Activated naive CD4-positive, alpha-beta T cell treated with anti-CD3 and anti-CD28 coated beads for 36 hours (primary cell): ENCODE data around the gene EXT2. TPM values are rescaled to one million over a fixed set of nuclear protein-coding genes. Genes with fewer than 3 reads are reported as not detected.

Source experiments
- CTCF ChIA-PET: fragments of 350-600 bp; sonication (Branson Sonifier 250); formaldehyde crosslinking; loops from one replicate; lab custom pipeline; 2021; ENCODE audit warnings: antibody characterized with exemption; lab: Charles Lee
- DNase-seq: peaks from one replicate; pipeline ENCODE4 v3.0.0-alpha.2; 2020
- H3K27ac Mint-ChIP-seq: one replicate; pipeline ENCODE4 v1.8.0; 2021; ENCODE audit warnings: mild to moderate bottlenecking, mixed read lengths
- H3K27me3 Mint-ChIP-seq: one replicate; pipeline ENCODE4 v1.8.0; 2021; ENCODE audit warnings: low read depth, mixed read lengths
- H3K36me3 Mint-ChIP-seq: one replicate; pipeline ENCODE4 v1.8.0; 2021; ENCODE audit warnings: low read depth, mixed read lengths
- H3K4me1 Mint-ChIP-seq: one replicate; pipeline ENCODE4 v1.8.0; 2021; ENCODE audit warnings: low read depth, mixed read lengths
- H3K4me3 Mint-ChIP-seq: one replicate; pipeline ENCODE4 v1.8.0; 2021; ENCODE audit warnings: mild to moderate bottlenecking, moderate library complexity, mixed read lengths
- H3K9me3 Mint-ChIP-seq: one replicate; pipeline ENCODE4 v1.8.0; 2021; ENCODE audit warnings: mixed read lengths
- intact Hi-C: fragments of 100-400 bp; cut with micrococcal nuclease; formaldehyde crosslinking; loops from one replicate; pipeline ENCODE4 v1.15.1; 2023
- total RNA-seq, 2 experiments: library from RNA; stranded (reverse); gene quantifications; one replicate each; pipeline ENCODE4 v1.2.3, GENCODE V29; 2021

Gene EXT2
- total RNA-seq, 2 experiments from 2014 or later = 23.8 to 26.2 TPM

DNA sequence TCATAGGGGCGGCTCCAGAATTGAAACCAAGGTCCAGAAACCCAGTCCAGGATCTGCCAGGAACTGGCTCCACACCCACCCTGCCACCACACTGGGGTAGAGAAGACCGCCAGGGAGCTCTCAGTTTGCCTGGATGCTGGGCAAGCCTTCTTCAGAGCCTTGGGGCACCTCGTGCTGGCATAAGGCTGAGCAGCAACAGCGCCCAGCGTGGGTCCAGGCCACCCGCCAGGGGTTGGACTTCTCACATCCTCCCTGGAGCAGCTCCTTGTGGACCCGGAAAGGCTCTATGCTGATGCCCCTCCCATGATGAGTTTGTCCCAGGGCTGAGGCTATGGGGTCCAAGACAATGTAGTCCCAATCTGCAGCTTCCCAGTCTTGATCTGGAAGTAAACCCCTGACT is 184.8 kb downstream of the EXT2 start:
- no peaks in the 10 kb centered on the region for H3K36me3 Mint-ChIP-seq
- CTCF ChIA-PET = interaction anchor here (0.6 kb wide), 1 partner anchor 180 kb away, joined by 10 read pairs; no protein-coding TSS in a partner anchor
- H3K27me3 Mint-ChIP-seq = no peaks in the 10 kb centered on the region
- H3K4me1 Mint-ChIP-seq = no peaks in the 10 kb centered on the region
- intact Hi-C loops = no loop called here
- H3K4me3 Mint-ChIP-seq = no peak overlapping the region
- H3K9me3 Mint-ChIP-seq = no peaks in the 10 kb centered on the region
- H3K27ac Mint-ChIP-seq = no peak overlapping the region
- no peak for DNase-seq

GRCh38 chr11:44281151-44281550 is 185.7 kb downstream of the EXT2 start:
- Mint-ChIP-seq H3K27ac (no peak overlapping the region), H3K9me3 (no peaks in the 10 kb centered on the region), H3K36me3 (no peaks in the 10 kb centered on the region), H3K27me3 (no peaks in the 10 kb centered on the region), H3K4me3 (no peak overlapping the region), H3K4me1 (no peaks in the 10 kb centered on the region)
- CTCF ChIA-PET = no interaction called here
- intact Hi-C loops = no loop called here
- DNase-seq = no peak

GRCh38 chr11:44282620-44283019 is 187.1 kb downstream of the EXT2 start:
- intact Hi-C loops = no loop called here
- Mint-ChIP-seq H3K27ac (no peak overlapping the region), H3K9me3 (no peaks in the 10 kb centered on the region), H3K4me1 (no peaks in the 10 kb centered on the region), H3K36me3 (no peaks in the 10 kb centered on the region), H3K27me3 (no peaks in the 10 kb centered on the region), H3K4me3 (no peak overlapping the region)
- DNase-seq = no peak
- CTCF ChIA-PET = interaction anchor here (0.7 to 1.4 kb wide), 2 partner anchors 178 to 187 kb away, joined by 3 read pairs; partner anchors contain the start of gene EXT2

DNA sequence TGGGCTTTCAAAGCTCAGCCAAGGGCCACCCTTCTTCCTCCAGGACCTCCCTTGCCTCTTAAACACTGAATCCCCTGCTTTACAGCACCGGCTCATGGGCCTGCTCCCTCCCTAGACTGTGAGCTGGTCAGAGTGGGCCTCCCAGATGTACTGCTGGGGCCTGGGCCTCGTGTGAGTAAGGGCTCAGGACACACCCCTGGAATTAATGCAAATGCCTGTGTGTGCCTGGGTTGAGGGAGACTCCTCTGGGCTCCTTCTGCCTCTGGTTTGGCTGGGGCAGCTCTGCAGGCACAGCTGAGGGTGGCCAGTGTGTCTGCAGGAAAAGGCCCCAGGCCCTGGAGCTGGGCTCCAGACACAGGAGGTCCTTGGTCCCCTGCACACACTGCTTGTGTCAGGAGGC is 190.3 kb downstream of the EXT2 start:
- H3K9me3 Mint-ChIP-seq = no peaks in the 10 kb centered on the region
- DNase-seq = no peak
- no peaks in the 10 kb centered on the region for H3K27me3 Mint-ChIP-seq
- CTCF ChIA-PET = interaction anchor here (0.6 to 2.5 kb wide), 22 partner anchors 11 to 1218 kb away, joined by 3 to 9 read pairs (median 4); no protein-coding TSS in a partner anchor
- H3K4me1 Mint-ChIP-seq = no peaks in the 10 kb centered on the region
- no peak overlapping the region for H3K27ac Mint-ChIP-seq
- no peak overlapping the region for H3K4me3 Mint-ChIP-seq
- intact Hi-C loops = loop anchor here (1.0 to 5.0 kb wide), 5 partner anchors 175 to 626 kb away; no protein-coding TSS in a partner anchor
- H3K36me3 Mint-ChIP-seq = no peaks in the 10 kb centered on the region

- intact Hi-C loops = loop anchor here (1.0 to 5.0 kb wide), 5 partner anchors 176 to 625 kb away; no protein-coding TSS in a partner anchor
- no peaks in the 10 kb centered on the region for H3K36me3 Mint-ChIP-seq
- H3K4me3 Mint-ChIP-seq = no peak overlapping the region
- no peak overlapping the region for H3K27ac Mint-ChIP-seq
- no peaks in the 10 kb centered on the region for H3K4me1 Mint-ChIP-seq
- H3K27me3 Mint-ChIP-seq = no peaks in the 10 kb centered on the region
- no peaks in the 10 kb centered on the region for H3K9me3 Mint-ChIP-seq
- CTCF ChIA-PET = interaction anchor here (0.6 to 2.5 kb wide), 24 partner anchors 8 to 589 kb away, joined by 3 to 9 read pairs (median 4); no protein-coding TSS in a partner anchor
- peak; percentile 77 for DNase-seq
Observed at GRCh38 chr11:44286268-44286880, 190.9 kb downstream of the EXT2 start.

GRCh38 chr11:44286911-44287310 is 191.4 kb downstream of the EXT2 start:
- no peak for DNase-seq
- Mint-ChIP-seq H3K27me3 (no peaks in the 10 kb centered on the region), H3K27ac (no peak overlapping the region), H3K9me3 (no peaks in the 10 kb centered on the region), H3K4me1 (no peaks in the 10 kb centered on the region), H3K4me3 (no peak overlapping the region), H3K36me3 (no peaks in the 10 kb centered on the region)
- CTCF ChIA-PET = interaction anchor here (0.7 to 2.5 kb wide), 11 partner anchors 9 to 589 kb away, joined by 3 to 9 read pairs (median 4); no protein-coding TSS in a partner anchor
- intact Hi-C loops = loop anchor here (1.0 to 5.0 kb wide), 5 partner anchors 177 to 624 kb away; no protein-coding TSS in a partner anchor

DNA sequence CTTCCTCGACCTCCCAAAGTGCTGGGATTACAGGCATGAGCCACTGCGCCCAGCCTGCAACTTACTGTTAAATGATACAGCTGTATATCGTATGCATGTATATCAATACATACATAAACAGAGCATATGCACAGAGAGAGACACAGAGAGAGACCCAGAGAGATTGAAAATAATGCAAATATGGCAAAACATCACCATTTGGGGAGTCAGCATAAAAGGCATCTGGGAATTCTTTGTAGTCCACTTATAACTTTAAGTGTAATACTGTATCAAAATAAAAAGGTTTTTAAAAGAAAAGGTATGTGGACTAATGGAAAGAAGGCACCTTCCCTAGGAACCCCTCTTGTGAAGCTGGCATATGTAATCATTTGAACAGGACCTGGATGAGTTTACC is 192.7 kb downstream of the EXT2 start:
- H3K9me3 Mint-ChIP-seq = no peaks in the 10 kb centered on the region
- CTCF ChIA-PET = interaction anchor here (0.8 to 1.3 kb wide), 2 partner anchors 236 to 248 kb away, joined by 3 to 5 read pairs; no protein-coding TSS in a partner anchor
- no peak overlapping the region for H3K27ac Mint-ChIP-seq
- DNase-seq = no peak
- H3K27me3 Mint-ChIP-seq = no peaks in the 10 kb centered on the region
- H3K4me1 Mint-ChIP-seq = no peaks in the 10 kb centered on the region
- intact Hi-C loops = loop anchor here (5.0 kb wide), 1 partner anchor 334 kb away; no protein-coding TSS in a partner anchor
- no peaks in the 10 kb centered on the region for H3K36me3 Mint-ChIP-seq
- H3K4me3 Mint-ChIP-seq = no peak overlapping the region

- intact Hi-C loops = no loop called here
- CTCF ChIA-PET = interaction anchor here (0.6 kb wide), 1 partner anchor 249 kb away, joined by 3 read pairs; no protein-coding TSS in a partner anchor
- H3K4me3 Mint-ChIP-seq = no peak overlapping the region
- no peaks in the 10 kb centered on the region for H3K36me3 Mint-ChIP-seq
- H3K4me1 Mint-ChIP-seq = no peaks in the 10 kb centered on the region
- H3K27me3 Mint-ChIP-seq = peaks cover 5% of the 10 kb centered on the region
- H3K27ac Mint-ChIP-seq = no peak overlapping the region
- no peaks in the 10 kb centered on the region for H3K9me3 Mint-ChIP-seq
- no peak for DNase-seq
Observed at GRCh38 chr11:44290208-44290607, 194.7 kb downstream of the EXT2 start.

Other genes with a start within 250 kb of the EXT2 start
- gene ALKBH3, start 214.8 kb upstream of the EXT2 start, total RNA-seq = 10 to 100 TPM; 33.5 to 36.6 TPM
- 1 to 10 TPM in 1 of 2 experiments, under 1 TPM in 1; 0.81 to 1.1 TPM for gene C11orf96, start 153.0 kb upstream of the EXT2 start, total RNA-seq
- gene ACCSL, start 47.7 kb upstream of the EXT2 start, total RNA-seq = not detected
- 10 to 100 TPM; 16.2 to 16.6 TPM for gene ACCS, start 29.4 kb upstream of the EXT2 start, total RNA-seq
- not detected for gene ALX4, start 214.5 kb downstream of the EXT2 start, total RNA-seq